ENCODE data around the gene RBM12. TPM values are rescaled to one million over a fixed set of nuclear protein-coding genes. Genes with fewer than 3 reads are reported as not detected.

Gene RBM12
- total and polyA plus RNA-seq, 2 of the 8 experiments (the other 6 are each of a cell fraction or from before 2014, with no cell fraction given), result 187 to 214 TPM

DNA sequence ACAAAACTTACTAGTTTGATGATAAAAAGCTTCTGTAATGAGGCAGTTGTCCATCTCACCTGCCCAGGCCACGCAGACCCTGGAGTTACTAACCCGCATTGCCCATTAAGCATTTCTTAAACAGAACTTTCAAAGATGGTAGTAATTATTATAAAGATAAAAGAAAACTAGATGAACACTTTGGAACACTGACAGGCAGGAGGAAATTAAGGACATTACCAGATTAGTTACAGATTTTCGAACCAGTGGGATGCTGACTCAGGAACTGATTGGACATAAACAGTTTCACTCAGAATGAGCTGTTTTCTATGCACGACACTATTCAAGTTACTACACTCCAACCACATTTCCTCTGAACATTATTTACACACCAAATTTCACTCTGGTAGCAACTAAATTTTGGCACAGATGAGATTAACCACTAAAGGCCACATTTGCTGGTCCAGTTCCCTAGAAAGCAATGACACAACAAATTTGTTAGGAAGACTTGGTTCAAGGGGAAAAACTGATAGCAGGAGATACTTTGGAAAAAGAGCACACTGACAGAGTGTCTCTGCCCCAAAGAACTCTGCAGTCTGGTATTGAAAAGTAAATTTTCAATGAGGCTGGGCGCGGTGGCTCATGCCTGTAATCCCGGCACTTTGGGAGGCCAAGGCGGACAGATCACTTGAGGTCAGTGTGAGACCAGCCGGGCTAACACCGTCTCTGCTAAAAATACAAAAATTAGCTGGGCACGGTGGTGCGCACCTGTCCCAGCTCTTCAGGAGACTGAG is 37.5 kb upstream of the RBM12 start:
- Histone ChIP-seq H3K79me2 (ENCODE audit: control insufficient read depth in 1 of 2, insufficient read depth in 2 of 2, low read length in 2 of 2) (peaks cover 0 to 8% of the 10 kb centered on the region in 2 experiments; a peak in 2 of 4 replicates), H3K9ac (replicated peaks in 1 of 4; ENCODE audit: extremely low read depth in 1 of 4, low read depth in 3 of 4, low read length in 3 of 4) (no peak overlapping the region), H4K8ac (ENCODE audit: extremely low read depth, insufficient read depth, low read length) (no peak overlapping the region; the same call in 1 of the 2 replicates), H2BK20ac (ENCODE audit: low read length) (no peak overlapping the region), H3K23me2 (ENCODE audit: low read depth, low read length) (peaks cover 13% of the 10 kb centered on the region), H3K23ac (ENCODE audit: insufficient read length) (no peak overlapping the region), H4K20me1 (replicated peaks in 1 of 2; ENCODE audit: control insufficient read depth in 1 of 2, insufficient read depth in 2 of 2, low read length in 2 of 2) (peaks cover 3 to 8% of the 10 kb centered on the region in 2 experiments), H2AFZ (ENCODE audit: low read length) (no peak overlapping the region), H3K4me3 (ENCODE audit: extremely low read depth in 1 of 4, insufficient read depth in 2 of 4, low read depth in 3 of 4, low read length in 4 of 4) (no peak overlapping the region), H3K4me1 (replicated peaks in 1 of 4; ENCODE audit: control insufficient read depth in 3 of 4, insufficient read depth in 4 of 4, low read length in 3 of 4) (peaks cover 0 to 2% (median under 1%) of the 10 kb centered on the region in 4 experiments; a peak in 3 of 7 replicates), H3K4me2 (ENCODE audit: insufficient read depth in 1 of 2, low read depth in 2 of 2, low read length in 2 of 2) (no peak overlapping the region), H3K18ac (ENCODE audit: extremely low read depth, low read length) (no peak overlapping the region), H4K91ac (replicated peaks; ENCODE audit: insufficient read length, low read length) (no peak overlapping the region), H3K9me3 (ENCODE audit: insufficient read depth in 2 of 2, low read depth in 1 of 2, low read length in 1 of 2) (no peaks in the 10 kb centered on the region), H3K14ac (ENCODE audit: insufficient read length) (no peak overlapping the region), H3K79me1 (ENCODE audit: low read depth, low read length) (no peaks in the 10 kb centered on the region), H2BK15ac (ENCODE audit: low read length) (no peak overlapping the region), H2BK120ac (replicated peaks; ENCODE audit: low read depth, low read length) (no peak overlapping the region), H3K27me3 (replicated peaks in 1 of 4; ENCODE audit: control insufficient read depth in 3 of 4, extremely low read depth in 1 of 4, insufficient read depth in 3 of 4, low read length in 3 of 4) (no peaks in the 10 kb centered on the region), H2BK5ac (ENCODE audit: low read depth, low read length) (no peak overlapping the region), H3K4ac (replicated peaks; ENCODE audit: insufficient read length, low read depth, low read length) (no peak overlapping the region), H3K56ac (replicated peaks; ENCODE audit: insufficient read length, low read depth, low read length) (no peak overlapping the region), H2BK12ac (ENCODE audit: low read depth, low read length) (no peak overlapping the region), H2AK5ac (ENCODE audit: low read depth, low read length) (no peak overlapping the region), H4K5ac (ENCODE audit: insufficient read length, low read depth, low read length) (no peak overlapping the region), H3K27ac (ENCODE audit: low read depth, low read length) (no peak overlapping the region), H3K36me3 (ENCODE audit: control insufficient read depth in 2 of 4, insufficient read depth in 4 of 4, low read length in 3 of 4) (peaks cover 18 to 54% (median 33%) of the 10 kb centered on the region in 4 experiments)
- no peak for FAIRE-seq
- DNase-seq (ENCODE audit: low read depth in 1 of 2, low spot score in 2 of 2), result no peak
- ChIA-PET CTCF (ENCODE audit: partially characterized antibody) (interaction anchor here (0.6 to 1.3 kb wide), 3 partner anchors 9 to 93 kb away, joined by 3 to 5 read pairs (median 3); partner anchors contain the start of gene RBM39), POLR2A (ENCODE audit: partially characterized antibody) (interaction anchor here (0.6 to 40.1 kb wide), 14 partner anchors 9 to 184 kb away, joined by 3 to 2341 read pairs (median 4); partner anchors contain the start of gene RBM39)
- WGBS, 2 experiments (ENCODE audit: extremely low coverage in 1 of 2, insufficient coverage in 1 of 2, insufficient read length in 1 of 2, insufficient replicate concordance in 2 of 2, low coverage in 1 of 2, low lambda C conversion rate in 2 of 2, missing lambda C conversion rate in 1 of 2), result 96% methylated on average over 12 of the region's 12 CpGs; no CpG with 5 or more reads in 1 of the 2 experiments
- no peak for TF ChIP-seq GABPA (IDR thresholded peaks at IDR 0.05; ENCODE audit: borderline replicate concordance, insufficient read depth, low read length)
- peak in 1 of 2 experiments; percentile 64; a peak in 2 of 3 replicates for TF ChIP-seq POLR2A (IDR thresholded peaks at IDR 0.05; ENCODE audit: control extremely low read depth in 1 of 2, low read depth in 2 of 2, low read length in 2 of 2)
- TF ChIP-seq SP4 (IDR thresholded peaks at IDR 0.05; ENCODE audit: low read length), result no peak
- no peak for TF ChIP-seq RXRA (IDR thresholded peaks at IDR 0.05; ENCODE audit: insufficient read depth, low read depth, low read length)
- no peak for TF ChIP-seq CREB1 (IDR thresholded peaks at IDR 0.05)
- TF ChIP-seq RAD21 (IDR thresholded peaks at IDR 0.05 in 1 of 2, conservative IDR thresholded peaks at IDR 0.05 in 1 of 2; ENCODE audit: low read depth in 2 of 2, low read length in 2 of 2), result no peak
- TF ChIP-seq KDM4A (IDR thresholded peaks at IDR 0.05; ENCODE audit: low read depth, low read length, severe bottlenecking), result no peak
